K562 (cell line): ENCODE data around the gene SOX12. TPM values are rescaled to one million over a fixed set of nuclear protein-coding genes. Genes with fewer than 3 reads are reported as not detected.
A peak's percentile ranks its signal among the peaks of the same experiment; 100 is the strongest.

Experiments used
- BRD4 ChIP-seq: fragments of 200-600 bp; sonication (generic); IDR thresholded peaks from 2 replicates; pipeline ENCODE4 v1.6.1; 2017; ENCODE audit warnings: inconsistent platforms
- C11orf30 ChIP-seq: fragments of 450-650 bp; IDR thresholded peaks from 2 replicates; pipeline ENCODE4 v1.6.1; 2016; ENCODE audit warnings: low read depth, mild to moderate bottlenecking
- CTBP1 ChIP-seq: fragments of 450-650 bp; IDR thresholded peaks from 2 replicates; pipeline ENCODE4 v1.6.1; 2016; ENCODE audit warnings: borderline replicate concordance
- HDAC6 ChIP-seq: IDR thresholded peaks from 2 replicates; pipeline ENCODE4 v1.6.1; 2012; ENCODE audit warnings: low read depth, mild to moderate bottlenecking, control low read depth, inconsistent platforms, low read length, moderate library complexity
- HSF4 ChIP-seq: fragments of 250-450 bp; sonication (Bioruptor Pico); IDR thresholded peaks from 2 replicates; pipeline ENCODE4 v2.1.2; 2022; ENCODE audit warnings: mild to moderate bottlenecking, moderate library complexity, borderline replicate concordance
- MCM2 ChIP-seq: fragments of 450-650 bp; IDR thresholded peaks from 2 replicates; pipeline ENCODE4 v1.6.1; 2017; ENCODE audit warnings: low read depth, mild to moderate bottlenecking
- MED1 ChIP-seq: sonication (generic); formaldehyde crosslinking; IDR thresholded peaks from 2 replicates; pipeline ENCODE4 v1.8.1; 2023; ENCODE audit warnings: missing genetic modification reagents, borderline replicate concordance
- MTA1 ChIP-seq: fragments of 450-650 bp; IDR thresholded peaks from 2 replicates; pipeline ENCODE4 v1.6.1; 2017; ENCODE audit warnings: borderline replicate concordance
- SLC30A9 ChIP-seq: fragments of 250-450 bp; sonication (Bioruptor Pico); IDR thresholded peaks from 2 replicates; pipeline ENCODE4 v1.8.0; 2022; ENCODE audit warnings: mild to moderate bottlenecking, moderate library complexity
- SMAD4 ChIP-seq: fragments of 250-450 bp; sonication (Bioruptor Pico); conservative IDR thresholded peaks from 2 replicates; pipeline ENCODE4 v1.8.0; 2021; ENCODE audit warnings: inconsistent platforms, mild to moderate bottlenecking, moderate library complexity
- polyA plus RNA-seq, 8 experiments: library from polyadenylated mRNA; depleted of rRNA in 4 of 8; stranded (reverse) in 5 of 8; unstranded in 3 of 8; fragments of >200 nt; fragmentation: Nextera tagmentation in 2 of 8; fragmentation: Illumina TruSeq in 1 of 8; extraction: Ambion mirVana in 2 of 8; extraction: Trizol in 1 of 8; gene quantifications; 2 replicates each; pipeline versions ENCODE4 v1.2.1 to v1.2.3, GENCODE V29; 2011 to 2014; ENCODE audit warnings: inconsistent platforms in 1 of 8, missing spikeins in 1 of 8
- total RNA-seq, 7 experiments: library from RNA; depleted of rRNA in 6 of 7; stranded (reverse); fragments of >200 nt in 6 of 7; fragmentation: Illumina TruSeq in 2 of 7; extraction: Trizol in 2 of 7; gene quantifications; 2 replicates each; pipeline versions ENCODE4 v1.2.1 to v1.2.3, GENCODE V29; 2011 to 2021; ENCODE audit warnings: low replicate concordance in 1 of 7
- TF ChIP-seq, protein P1 (sequence below): fragments of 250-450 bp; sonication (Bioruptor Pico); IDR thresholded peaks from 2 replicates; pipeline ENCODE4 v1.5.1; 2021; ENCODE audit warnings: mild to moderate bottlenecking
- TF ChIP-seq, protein P2 (sequence below), 2 experiments: fragments of 450-650 bp in 1 of 2; sonication (generic) in 1 of 2; formaldehyde crosslinking; conservative IDR thresholded peaks; 2 replicates each; pipeline versions ENCODE4 v1.4.0 to v1.8.1; 2020 to 2022; ENCODE audit warnings: mild to moderate bottlenecking in 1 of 2, missing genetic modification reagents in 1 of 2
- TF ChIP-seq, protein P3 (sequence below): fragments of 450-650 bp; IDR thresholded peaks from 2 replicates; pipeline ENCODE4 v1.6.1; 2016
- TF ChIP-seq, protein P4 (sequence below), 3 experiments: fragments of 200-800 bp in 1 of 3; sonication (Bioruptor generic) in 1 of 3; sonication (generic) in 1 of 3; formaldehyde crosslinking in 1 of 3; IDR thresholded peaks; 2 replicates each; pipeline versions ENCODE4 v1.6.1 to v1.8.0; 2016 to 2022; ENCODE audit warnings: mild to moderate bottlenecking in 2 of 3, missing compliant biosample characterization in 2 of 3, missing genetic modification characterization in 2 of 3, missing genetic modification reagents in 1 of 3
- TF ChIP-seq, protein P5 (sequence below): fragments of 450-650 bp; formaldehyde crosslinking; IDR thresholded peaks from 2 replicates; pipeline ENCODE4 v1.4.0; 2020; ENCODE audit warnings: mild to moderate bottlenecking, moderate library complexity
- TF ChIP-seq, protein P6 (sequence below): sonication (generic); formaldehyde crosslinking; IDR thresholded peaks from 2 replicates; pipeline ENCODE4 v1.8.0; 2022; ENCODE audit warnings: missing genetic modification reagents, mild to moderate bottlenecking, moderate library complexity, borderline replicate concordance
- TF ChIP-seq, protein P7 (sequence below), 3 experiments: IDR thresholded peaks in 2 of 3; conservative IDR thresholded peaks in 1 of 3; 2 replicates each; pipeline ENCODE4 v1.5.1; 2011 to 2012; ENCODE audit warnings: low read length in 3 of 3, mild to moderate bottlenecking in 3 of 3, control low read depth in 2 of 3, improper control_type of control experiment in 1 of 3, inconsistent platforms in 1 of 3, low read depth in 1 of 3, mixed read lengths in 1 of 3, moderate library complexity in 1 of 3; ENCODE audit not compliant: insufficient read depth in 2 of 3

SOX12 gene
- total and polyA plus RNA-seq, 9 of the 15 experiments (the other 6 are each of a cell fraction or from before 2014, with no cell fraction given), result 0.42 to 26.3 (median 2.6) TPM

DNA sequence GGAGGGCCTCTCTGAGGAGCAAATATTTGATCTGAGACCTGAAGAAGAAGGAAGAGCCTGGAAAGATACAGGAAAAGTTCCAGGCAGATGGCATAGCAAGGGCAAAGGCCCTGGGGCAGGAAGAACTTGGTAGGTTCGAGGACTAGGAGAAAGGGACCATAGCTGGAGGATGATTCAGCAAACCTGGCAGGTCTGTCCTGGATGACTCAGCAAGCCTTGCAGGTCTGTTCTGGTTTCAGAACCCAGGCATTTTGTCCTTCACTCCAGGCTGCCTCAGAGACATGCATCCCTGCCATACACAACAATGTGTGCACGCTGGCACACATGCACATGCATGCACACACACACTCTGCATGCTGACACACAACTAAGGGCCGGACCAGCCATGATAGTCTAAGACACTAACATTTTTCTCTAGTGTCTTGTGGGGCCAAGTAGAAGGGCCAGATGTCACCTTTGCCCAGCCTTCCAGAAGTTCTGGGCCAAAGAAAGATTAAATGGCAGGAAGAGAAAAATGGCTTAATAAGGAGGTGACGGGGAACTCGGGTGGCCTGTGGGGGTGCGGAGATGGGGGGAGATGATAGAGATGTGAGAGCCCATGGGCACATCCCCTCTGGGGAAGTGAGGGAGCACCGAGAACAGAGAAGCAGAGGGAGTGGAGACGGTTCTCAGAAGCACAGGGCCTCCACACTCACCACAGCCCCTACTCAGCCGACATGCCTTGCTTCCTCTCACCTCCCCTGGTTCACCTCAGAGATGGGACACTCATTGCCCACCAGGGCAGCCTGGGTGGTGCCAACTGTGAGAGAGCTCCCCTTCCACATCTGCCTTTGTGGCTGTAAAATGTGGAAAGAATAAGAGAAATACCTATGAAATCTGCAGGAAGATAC, 39.8 kb downstream of the SOX12 start (continued):
- no peak for TF ChIP-seq HSF4
- no peak for TF ChIP-seq BRD4
- TF ChIP-seq, protein P1, sequence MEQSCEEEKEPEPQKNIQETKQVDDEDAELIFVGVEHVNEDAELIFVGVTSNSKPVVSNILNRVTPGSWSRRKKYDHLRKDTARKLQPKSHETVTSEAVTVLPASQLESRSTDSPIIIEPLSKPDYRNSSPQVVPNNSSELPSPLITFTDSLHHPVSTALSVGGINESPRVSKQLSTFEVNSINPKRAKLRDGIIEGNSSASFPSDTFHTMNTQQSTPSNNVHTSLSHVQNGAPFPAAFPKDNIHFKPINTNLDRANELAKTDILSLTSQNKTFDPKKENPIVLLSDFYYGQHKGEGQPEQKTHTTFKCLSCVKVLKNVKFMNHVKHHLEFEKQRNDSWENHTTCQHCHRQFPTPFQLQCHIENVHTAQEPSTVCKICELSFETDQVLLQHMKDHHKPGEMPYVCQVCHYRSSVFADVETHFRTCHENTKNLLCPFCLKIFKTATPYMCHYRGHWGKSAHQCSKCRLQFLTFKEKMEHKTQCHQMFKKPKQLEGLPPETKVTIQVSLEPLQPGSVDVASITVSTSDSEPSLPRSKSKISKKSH (CRISPR knock-in tag), result no peak
- TF ChIP-seq C11orf30, result peak; percentile 100
- peak; percentile 32; the same call in 1 of the 2 replicates for TF ChIP-seq CTBP1
- TF ChIP-seq MTA1, result peak; percentile 54; the same call in 1 of the 2 replicates
- TF ChIP-seq, protein P2, sequence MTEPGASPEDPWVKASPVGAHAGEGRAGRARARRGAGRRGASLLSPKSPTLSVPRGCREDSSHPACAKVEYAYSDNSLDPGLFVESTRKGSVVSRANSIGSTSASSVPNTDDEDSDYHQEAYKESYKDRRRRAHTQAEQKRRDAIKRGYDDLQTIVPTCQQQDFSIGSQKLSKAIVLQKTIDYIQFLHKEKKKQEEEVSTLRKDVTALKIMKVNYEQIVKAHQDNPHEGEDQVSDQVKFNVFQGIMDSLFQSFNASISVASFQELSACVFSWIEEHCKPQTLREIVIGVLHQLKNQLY (CRISPR knock-in tag; conservative IDR thresholded peaks at IDR 0.05), result no peak
- TF ChIP-seq, protein P3, sequence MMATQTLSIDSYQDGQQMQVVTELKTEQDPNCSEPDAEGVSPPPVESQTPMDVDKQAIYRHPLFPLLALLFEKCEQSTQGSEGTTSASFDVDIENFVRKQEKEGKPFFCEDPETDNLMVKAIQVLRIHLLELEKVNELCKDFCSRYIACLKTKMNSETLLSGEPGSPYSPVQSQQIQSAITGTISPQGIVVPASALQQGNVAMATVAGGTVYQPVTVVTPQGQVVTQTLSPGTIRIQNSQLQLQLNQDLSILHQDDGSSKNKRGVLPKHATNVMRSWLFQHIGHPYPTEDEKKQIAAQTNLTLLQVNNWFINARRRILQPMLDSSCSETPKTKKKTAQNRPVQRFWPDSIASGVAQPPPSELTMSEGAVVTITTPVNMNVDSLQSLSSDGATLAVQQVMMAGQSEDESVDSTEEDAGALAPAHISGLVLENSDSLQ, result no peak
- TF ChIP-seq, protein P4, sequence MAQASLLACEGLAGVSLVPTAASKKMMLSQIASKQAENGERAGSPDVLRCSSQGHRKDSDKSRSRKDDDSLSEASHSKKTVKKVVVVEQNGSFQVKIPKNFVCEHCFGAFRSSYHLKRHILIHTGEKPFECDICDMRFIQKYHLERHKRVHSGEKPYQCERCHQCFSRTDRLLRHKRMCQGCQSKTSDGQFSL (CRISPR knock-in tag; IDR thresholded peaks at IDR 0.05), result peak; percentile 65
- TF ChIP-seq, protein P4 (tag; IDR thresholded peaks at IDR 0.05), result no peak
- TF ChIP-seq HDAC6, result no peak
- TF ChIP-seq, protein P5, sequence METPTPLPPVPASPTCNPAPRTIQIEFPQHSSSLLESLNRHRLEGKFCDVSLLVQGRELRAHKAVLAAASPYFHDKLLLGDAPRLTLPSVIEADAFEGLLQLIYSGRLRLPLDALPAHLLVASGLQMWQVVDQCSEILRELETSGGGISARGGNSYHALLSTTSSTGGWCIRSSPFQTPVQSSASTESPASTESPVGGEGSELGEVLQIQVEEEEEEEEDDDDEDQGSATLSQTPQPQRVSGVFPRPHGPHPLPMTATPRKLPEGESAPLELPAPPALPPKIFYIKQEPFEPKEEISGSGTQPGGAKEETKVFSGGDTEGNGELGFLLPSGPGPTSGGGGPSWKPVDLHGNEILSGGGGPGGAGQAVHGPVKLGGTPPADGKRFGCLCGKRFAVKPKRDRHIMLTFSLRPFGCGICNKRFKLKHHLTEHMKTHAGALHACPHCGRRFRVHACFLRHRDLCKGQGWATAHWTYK, result no peak
- TF ChIP-seq, protein P6, sequence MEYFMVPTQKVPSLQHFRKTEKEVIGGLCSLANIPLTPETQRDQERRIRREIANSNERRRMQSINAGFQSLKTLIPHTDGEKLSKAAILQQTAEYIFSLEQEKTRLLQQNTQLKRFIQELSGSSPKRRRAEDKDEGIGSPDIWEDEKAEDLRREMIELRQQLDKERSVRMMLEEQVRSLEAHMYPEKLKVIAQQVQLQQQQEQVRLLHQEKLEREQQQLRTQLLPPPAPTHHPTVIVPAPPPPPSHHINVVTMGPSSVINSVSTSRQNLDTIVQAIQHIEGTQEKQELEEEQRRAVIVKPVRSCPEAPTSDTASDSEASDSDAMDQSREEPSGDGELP (CRISPR knock-in tag), result peak; percentile 51; the same call in 1 of the 2 replicates
- no peak for TF ChIP-seq SLC30A9 (CRISPR knock-in tag)
- TF ChIP-seq MED1 (CRISPR knock-in tag), result no peak
- no peak for TF ChIP-seq MCM2
- TF ChIP-seq, protein P7, sequence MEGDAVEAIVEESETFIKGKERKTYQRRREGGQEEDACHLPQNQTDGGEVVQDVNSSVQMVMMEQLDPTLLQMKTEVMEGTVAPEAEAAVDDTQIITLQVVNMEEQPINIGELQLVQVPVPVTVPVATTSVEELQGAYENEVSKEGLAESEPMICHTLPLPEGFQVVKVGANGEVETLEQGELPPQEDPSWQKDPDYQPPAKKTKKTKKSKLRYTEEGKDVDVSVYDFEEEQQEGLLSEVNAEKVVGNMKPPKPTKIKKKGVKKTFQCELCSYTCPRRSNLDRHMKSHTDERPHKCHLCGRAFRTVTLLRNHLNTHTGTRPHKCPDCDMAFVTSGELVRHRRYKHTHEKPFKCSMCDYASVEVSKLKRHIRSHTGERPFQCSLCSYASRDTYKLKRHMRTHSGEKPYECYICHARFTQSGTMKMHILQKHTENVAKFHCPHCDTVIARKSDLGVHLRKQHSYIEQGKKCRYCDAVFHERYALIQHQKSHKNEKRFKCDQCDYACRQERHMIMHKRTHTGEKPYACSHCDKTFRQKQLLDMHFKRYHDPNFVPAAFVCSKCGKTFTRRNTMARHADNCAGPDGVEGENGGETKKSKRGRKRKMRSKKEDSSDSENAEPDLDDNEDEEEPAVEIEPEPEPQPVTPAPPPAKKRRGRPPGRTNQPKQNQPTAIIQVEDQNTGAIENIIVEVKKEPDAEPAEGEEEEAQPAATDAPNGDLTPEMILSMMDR (IDR thresholded peaks at IDR 0.05 in 2 of 3, conservative IDR thresholded peaks at IDR 0.05 in 1 of 3; ENCODE audit: insufficient read depth in 2 of 3, low read depth in 1 of 3, low read length in 3 of 3), result no peak
- TF ChIP-seq SMAD4 (CRISPR knock-in tag), result peak; percentile 88
